Spleen (tissue), 11 donors: ENCODE data around the gene DEFB108B. TPM values are rescaled to one million over a fixed set of nuclear protein-coding genes. Genes with fewer than 3 reads are reported as not detected.
"Not testable (repeated sequence)": the region's sequence is repeated elsewhere in the genome, so short reads cannot be mapped to it uniquely, and the experiment has no call there.

Source experiments
- DNase-seq: peaks from one replicate; pipeline ENCODE4 v3.0.0-alpha.2; 2020
- H3K27ac ChIP-seq, 8 donors: fragments of 200-600 bp; sonication (generic) in 7 of 8; 1 replicate in 4 of 8; 2 replicates in 4 of 8; pipeline versions ENCODE4 v1.5.0 to v1.8.0; 2016 to 2021; ENCODE audit warnings: inconsistent platforms in 4 of 8, mild to moderate bottlenecking in 4 of 8, moderate library complexity in 1 of 8
- H3K27me3 ChIP-seq, 7 donors: fragments of 200-600 bp; sonication (generic) in 6 of 7; replicated peaks in 1 of 7; 1 replicate in 4 of 7; 2 replicates in 3 of 7; pipeline versions ENCODE4 v1.5.0 to v1.8.0; 2016 to 2021; ENCODE audit warnings: inconsistent platforms in 3 of 7, mild to moderate bottlenecking in 1 of 7
- H3K36me3 ChIP-seq, 6 donors: fragments of 200-600 bp; sonication (generic) in 5 of 6; 1 replicate in 4 of 6; 2 replicates in 2 of 6; pipeline versions ENCODE4 v1.5.0 to v1.8.0; 2016 to 2021; ENCODE audit warnings: inconsistent platforms in 2 of 6
- H3K4me1 ChIP-seq, 6 donors: fragments of 200-600 bp; sonication (generic) in 5 of 6; 1 replicate in 3 of 6; 2 replicates in 3 of 6; pipeline versions ENCODE4 v1.5.0 to v1.8.0; 2016 to 2021; ENCODE audit warnings: inconsistent platforms in 3 of 6
- H3K4me3 ChIP-seq, 8 donors: fragments of 200-600 bp; sonication (generic) in 7 of 8; 1 replicate in 4 of 8; 2 replicates in 4 of 8; pipeline versions ENCODE4 v1.5.0 to v1.8.0; 2016 to 2021; ENCODE audit warnings: inconsistent platforms in 4 of 8, mild to moderate bottlenecking in 4 of 8, moderate library complexity in 2 of 8
- H3K9me3 ChIP-seq, 8 donors: fragments of 200-600 bp; sonication (generic) in 7 of 8; 1 replicate in 4 of 8; 2 replicates in 4 of 8; pipeline versions ENCODE4 v1.5.0 to v1.8.0; 2016 to 2021; ENCODE audit warnings: inconsistent platforms in 4 of 8
- CTCF ChIP-seq, 11 experiments: fragments of 200-600 bp in 7 of 11; fragments of 450-650 bp in 4 of 11; sonication (generic) in 4 of 11; IDR thresholded peaks in 8 of 11; conservative IDR thresholded peaks in 3 of 11; 1 replicate in 7 of 11; 2 replicates in 4 of 11; pipeline versions ENCODE4 v1.4.0 to v1.8.0; 2016 to 2021; ENCODE audit warnings: antibody characterized with exemption in 11 of 11, inconsistent platforms in 4 of 11, mild to moderate bottlenecking in 1 of 11
- WGBS, 5 donors: extraction: QIAGEN DNeasy Blood & Tissue Kit in 3 of 5; methylation state at CpG; one replicate each; pipeline versions ENCODE4 v1.1.5 to v1.1.7; 2013 to 2018; 5-methylcytosine and 5-hydroxymethylcytosine counted together
- intact Hi-C: fragments of 100-400 bp; cut with DNase I; formaldehyde crosslinking; loops from one replicate; pipeline ENCODE4 v1.15.0; 2023; ENCODE audit warnings: low total_unique reads
- polyA plus RNA-seq, 3 donors: library from polyadenylated mRNA; stranded (reverse); fragments of 200-250 nt; gene quantifications; one replicate each; pipeline ENCODE4 v1.2.1, GENCODE V29; 2013
- small RNA-seq, 4 donors: library from RNA; depleted of rRNA; stranded (forward); fragments of <200 nt; gene quantifications; one replicate each; pipeline ENCODE3, GENCODE V24; 2016
- total RNA-seq, 7 donors: library from RNA; depleted of rRNA in 3 of 7; stranded (reverse); fragments of >200 nt in 3 of 7; fragmentation: NEBNext Ultra II Directional in 4 of 7; extraction: Animal tissue kit (Norgen Biotek cat#: 25700) in 4 of 7; gene quantifications; one replicate each; pipeline versions ENCODE4 v1.1.0 to v1.2.1, GENCODE V29; 2016 to 2021
- donor health status: healthy with polysubstance abuse.
- donor health status: DM: no; HTN: no; CAD: no; lungs with moderate emphysema.
- donor health status: DM: no; HTN: no; CAD: no.
- donor health status: Bipolar disorder and iron deficiency.
- donor health status: healthy.
- donor health status: DM: no; HTN: no; CAD: no.
- donor health status: DM: yes; HTN: yes; CAD: no.

The DEFB108B gene
- total and polyA plus RNA-seq, 10 donors = not detected

GRCh38 chr11:71863978-71864627, 31.1 kb downstream of the DEFB108B start:
- H3K4me1 ChIP-seq, H3K9me3 ChIP-seq, H3K4me3 ChIP-seq, DNase-seq, H3K36me3 ChIP-seq, H3K27ac ChIP-seq, H3K27me3 ChIP-seq, intact Hi-C loops: not testable (repeated sequence)
- TF ChIP-seq CTCF (IDR thresholded peaks at IDR 0.05 in 8 of 11, conservative IDR thresholded peaks at IDR 0.05 in 3 of 11) = peak in 9 of 11 experiments; percentile 9 to 58 (median 43)
- WGBS, 5 donors = 48 to 67% (median 51%) methylated on average over 3 of the region's 3 CpGs

- H3K4me3 ChIP-seq, intact Hi-C loops, DNase-seq, H3K27ac ChIP-seq, H3K9me3 ChIP-seq, H3K36me3 ChIP-seq, H3K27me3 ChIP-seq, H3K4me1 ChIP-seq: not testable (repeated sequence)
- 85 to 100% (median 93%) methylated on average over 1 of the region's 1 CpG for WGBS, 5 donors
Observed at GRCh38 chr11:71867209-71867608, 34.2 kb downstream of the DEFB108B start.

- H3K27ac ChIP-seq, H3K27me3 ChIP-seq, H3K4me1 ChIP-seq, H3K9me3 ChIP-seq, intact Hi-C loops, H3K36me3 ChIP-seq, DNase-seq, H3K4me3 ChIP-seq: not testable (repeated sequence)
- WGBS, 5 donors = 70 to 79% (median 73%) methylated on average over 3 of the region's 3 CpGs
Observed at GRCh38 chr11:71869931-71870330, 36.9 kb downstream of the DEFB108B start.

- DNase-seq, H3K27ac ChIP-seq, H3K4me1 ChIP-seq, H3K36me3 ChIP-seq, intact Hi-C loops, H3K9me3 ChIP-seq, H3K4me3 ChIP-seq, H3K27me3 ChIP-seq: not testable (repeated sequence)
Observed at GRCh38 chr11:71870661-71871060, 37.7 kb downstream of the DEFB108B start.

GRCh38 chr11:71876262-71876661, 43.3 kb downstream of the DEFB108B start:
- H3K27me3 ChIP-seq, H3K4me3 ChIP-seq, H3K9me3 ChIP-seq, H3K4me1 ChIP-seq, intact Hi-C loops, H3K27ac ChIP-seq, DNase-seq: not testable (repeated sequence)
- H3K36me3 ChIP-seq = peaks cover 0 to 26% (median 0%) of the 10 kb centered on the region in 6 donors
- 72 to 88% (median 80%) methylated on average over 2 of the region's 2 CpGs for WGBS, 5 donors

GRCh38 chr11:71878059-71878458, 45.1 kb downstream of the DEFB108B start, which contains the start of gene DEFB131B:
TSS of gene DEFB131B (plus strand) at chr11:71878453. CDS start at chr11:71878453, 0 bp downstream.
- 90 to 100% (median 94%) methylated on average over 1 of the region's 1 CpG for WGBS, 5 donors
- DNase-seq, H3K4me1 ChIP-seq, intact Hi-C loops, H3K9me3 ChIP-seq, H3K27me3 ChIP-seq, H3K27ac ChIP-seq, H3K4me3 ChIP-seq: not testable (repeated sequence)
- H3K36me3 ChIP-seq = peaks cover 0 to 28% (median 0%) of the 10 kb centered on the region in 6 donors

- DNase-seq, H3K4me3 ChIP-seq, H3K27me3 ChIP-seq, intact Hi-C loops, H3K36me3 ChIP-seq, H3K27ac ChIP-seq, H3K4me1 ChIP-seq, H3K9me3 ChIP-seq: not testable (repeated sequence)
- WGBS, 5 donors = 96 to 98% (median 97%) methylated on average over 12 of the region's 12 CpGs
Observed at GRCh38 chr11:71885806-71886205, 52.8 kb downstream of the DEFB108B start.

Small RNA genes lying within 50 kb of the gene (small RNA-seq; reads per million reads assigned to genes)
- 0 reads per million in 4 donors for gene RNA5SP342

Other genes with a start within 250 kb of the DEFB108B start
- not detected for gene DEFB131B, start 45.3 kb downstream of the DEFB108B start, total RNA-seq
- gene DEFB131B, start 45.3 kb downstream of the DEFB108B start, polyA plus RNA-seq = not detected
- gene XNDC1N, start 95.4 kb downstream of the DEFB108B start, total RNA-seq = 10 to 100 TPM in 5 of 7 donors, 1 to 10 TPM in 2; 8.5 to 19.2 (median 15.3) TPM
- 1 to 10 TPM; 2.5 to 4.5 (median 3.9) TPM for gene XNDC1N, start 95.4 kb downstream of the DEFB108B start, polyA plus RNA-seq
- 10 to 100 TPM; 27.0 to 35.5 (median 29.9) TPM for gene RNF121, start 95.8 kb downstream of the DEFB108B start, total RNA-seq
- 10 to 100 TPM in 1 of 3 donors, 1 to 10 TPM in 2; 5.3 to 13.7 (median 6.5) TPM for gene RNF121, start 95.8 kb downstream of the DEFB108B start, polyA plus RNA-seq
- gene IL18BP, start 165.7 kb downstream of the DEFB108B start, total RNA-seq = 10 to 100 TPM; 33.6 to 84.2 (median 69.8) TPM
- 10 to 100 TPM; 13.8 to 38.2 (median 18.2) TPM for gene IL18BP, start 165.7 kb downstream of the DEFB108B start, polyA plus RNA-seq
- 100 to 1,000 TPM; 174 to 248 (median 203) TPM for gene NUMA1, start 247.3 kb downstream of the DEFB108B start, total RNA-seq
- 100 to 1,000 TPM in 2 of 3 donors, 10 to 100 TPM in 1; 75.5 to 164 (median 141) TPM for gene NUMA1, start 247.3 kb downstream of the DEFB108B start, polyA plus RNA-seq
- gene LRRC51, start 247.7 kb downstream of the DEFB108B start, total RNA-seq = 10 to 100 TPM in 1 of 7 donors, 1 to 10 TPM in 6; 3.3 to 10.0 (median 5.0) TPM
- gene LRRC51, start 247.7 kb downstream of the DEFB108B start, polyA plus RNA-seq = 1 to 10 TPM; 2.0 to 2.4 (median 2.2) TPM